SH-SY5Y (cell line): ENCODE measurements around the gene KREMEN2.

Experiments
- GATA2 ChIP-seq: IDR thresholded peaks from 2 replicates; pipeline ENCODE4 v1.6.1; 2011; ENCODE audit warnings: mild to moderate bottlenecking, low read depth, low read length
- GATA3 ChIP-seq: IDR thresholded peaks from 2 replicates; pipeline ENCODE4 v1.6.1; 2011; ENCODE audit warnings: low read depth, mild to moderate bottlenecking, low read length, moderate library complexity

Gene KREMEN2

GRCh38 chr16:3009568-3010390, 45.7 kb downstream of the KREMEN2 start:
- TF ChIP-seq GATA2 (no peak), GATA3 (no peak)

GRCh38 chr16:3010510-3010909, 46.4 kb downstream of the KREMEN2 start:
- TF ChIP-seq GATA3 (no peak), GATA2 (no peak)

GRCh38 chr16:3012246-3012645, 48.2 kb downstream of the KREMEN2 start:
- TF ChIP-seq GATA2 (no peak), GATA3 (no peak)

- TF ChIP-seq GATA2 = no peak
- TF ChIP-seq GATA3 = no peak
Measured at GRCh38 chr16:3012828-3013420, 48.8 kb downstream of the KREMEN2 start, which contains the start of gene CLDN9. Gene CLDN9, plus strand, starts transcription at chr16:3012923. Its CDS starts 440 bp downstream, at chr16:3013363.

DNA sequence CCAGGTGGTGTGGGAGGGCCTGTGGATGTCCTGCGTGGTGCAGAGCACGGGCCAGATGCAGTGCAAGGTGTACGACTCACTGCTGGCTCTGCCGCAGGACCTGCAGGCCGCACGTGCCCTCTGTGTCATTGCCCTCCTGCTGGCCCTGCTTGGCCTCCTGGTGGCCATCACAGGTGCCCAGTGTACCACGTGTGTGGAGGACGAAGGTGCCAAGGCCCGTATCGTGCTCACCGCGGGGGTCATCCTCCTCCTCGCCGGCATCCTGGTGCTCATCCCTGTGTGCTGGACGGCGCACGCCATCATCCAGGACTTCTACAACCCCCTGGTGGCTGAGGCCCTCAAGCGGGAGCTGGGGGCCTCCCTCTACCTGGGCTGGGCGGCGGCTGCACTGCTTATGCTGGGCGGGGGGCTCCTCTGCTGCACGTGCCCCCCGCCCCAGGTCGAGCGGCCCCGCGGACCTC, 49.4 kb downstream of the KREMEN2 start:
- TF ChIP-seq GATA2 (no peak), GATA3 (no peak)

GRCh38 chr16:3013998-3014690, 50.1 kb downstream of the KREMEN2 start:
- TF ChIP-seq GATA2 = no peak
- TF ChIP-seq GATA3 = no peak

GRCh38 chr16:3014971-3015370, 50.9 kb downstream of the KREMEN2 start:
- TF ChIP-seq GATA3 (no peak), GATA2 (no peak)

GRCh38 chr16:3015865-3016521, 51.9 kb downstream of the KREMEN2 start:
- no peak for TF ChIP-seq GATA2
- TF ChIP-seq GATA3 = no peak

DNA sequence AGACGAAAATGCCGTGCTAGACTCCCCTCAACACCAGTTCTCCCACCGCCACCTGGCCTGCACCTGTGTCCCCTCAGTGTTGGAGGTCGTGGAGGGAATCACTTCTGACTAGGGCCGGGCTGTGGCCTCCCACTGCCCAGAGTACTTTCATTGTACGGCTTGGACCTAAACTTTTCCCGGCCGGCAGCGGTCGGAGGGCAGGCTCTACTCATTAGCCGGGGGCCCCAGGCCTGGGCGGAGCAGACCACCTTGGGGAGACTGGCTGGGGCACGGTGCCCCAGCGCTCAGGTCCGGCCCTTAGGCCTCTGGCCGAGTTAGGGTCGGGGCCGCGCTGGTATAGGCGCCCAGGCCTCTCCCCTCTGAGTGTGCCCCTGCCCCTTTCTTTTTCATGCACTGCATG, 53.3 kb downstream of the KREMEN2 start:
- no peak for TF ChIP-seq GATA2
- no peak for TF ChIP-seq GATA3
